Heart left ventricle (tissue), 13 donors: ENCODE measurements around the gene ASB10.

Source experiments
- POLR2A ChIP-seq, 2 donors: fragments of 450-650 bp; IDR thresholded peaks; one replicate each; pipeline ENCODE4 v1.6.1; 2017; ENCODE audit warnings: antibody characterized with exemption in 2 of 2, mild to moderate bottlenecking in 2 of 2, moderate library complexity in 2 of 2
- TF ChIP-seq, protein P1 (sequence below), 12 donors: fragments of 200-600 bp; sonication (generic) in 4 of 12; IDR thresholded peaks; one replicate each; pipeline versions ENCODE4 v1.5.0 to v1.8.0; 2018 to 2022; ENCODE audit warnings: antibody characterized with exemption in 12 of 12, mild to moderate bottlenecking in 5 of 12
- donor health status: ischemic (EF 13 %, LVEDD 7.1; RV severe dilation, severe dysfunction).
- donor health status: DM: no; HTN: yes; CAD: no.
- donor health status: DM: no; HTN: no; CAD: no.
- donor health status: ischemic (EF 25% LVEDD 6.9; RV normal size, moderate dysfunction).
- donor health status: ischemic (EF 25% LVEDD 5.7; RV mildly dilated, moderate dysfunction).
- donor health status: ischemic (EF 35%, LVEDD 5.7; RV mildly dilated, moderate dysfunction).
- donor health status: nonischemic (EF 11% LVEDD 7.7; RV severe dilation, severe dysfunction).
- donor health status: DM: yes; HTN: yes; CAD: no.
- donor health status: PGD.
- donor health status: ischemic (EF 29% LVEDD 5.4; RV normal size, mild dysfunction).
- donor health status: nonischemic (EF 23%, LVEDD 6.1; RV moderate dilation, normal function).

DNA sequence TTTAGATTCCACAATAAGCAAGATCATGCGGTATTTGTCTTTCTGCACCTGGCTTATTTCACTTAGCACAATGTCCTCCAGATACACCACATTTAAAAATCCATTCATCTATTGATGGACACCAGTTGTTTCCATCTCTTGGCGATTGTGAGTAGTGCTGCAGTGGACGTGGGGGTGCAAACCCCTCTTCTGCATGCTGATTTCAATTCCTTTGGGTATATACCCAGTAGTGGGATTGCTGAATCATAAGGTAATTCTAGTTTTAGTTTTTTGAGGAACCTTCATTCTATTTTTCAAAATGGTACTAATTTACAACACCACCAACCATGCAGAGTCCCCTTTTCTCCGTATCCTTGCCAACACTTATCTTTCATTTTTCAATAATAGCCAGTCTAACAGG, 2.0 kb upstream of the ASB10 start:
- TF ChIP-seq, protein P1, sequence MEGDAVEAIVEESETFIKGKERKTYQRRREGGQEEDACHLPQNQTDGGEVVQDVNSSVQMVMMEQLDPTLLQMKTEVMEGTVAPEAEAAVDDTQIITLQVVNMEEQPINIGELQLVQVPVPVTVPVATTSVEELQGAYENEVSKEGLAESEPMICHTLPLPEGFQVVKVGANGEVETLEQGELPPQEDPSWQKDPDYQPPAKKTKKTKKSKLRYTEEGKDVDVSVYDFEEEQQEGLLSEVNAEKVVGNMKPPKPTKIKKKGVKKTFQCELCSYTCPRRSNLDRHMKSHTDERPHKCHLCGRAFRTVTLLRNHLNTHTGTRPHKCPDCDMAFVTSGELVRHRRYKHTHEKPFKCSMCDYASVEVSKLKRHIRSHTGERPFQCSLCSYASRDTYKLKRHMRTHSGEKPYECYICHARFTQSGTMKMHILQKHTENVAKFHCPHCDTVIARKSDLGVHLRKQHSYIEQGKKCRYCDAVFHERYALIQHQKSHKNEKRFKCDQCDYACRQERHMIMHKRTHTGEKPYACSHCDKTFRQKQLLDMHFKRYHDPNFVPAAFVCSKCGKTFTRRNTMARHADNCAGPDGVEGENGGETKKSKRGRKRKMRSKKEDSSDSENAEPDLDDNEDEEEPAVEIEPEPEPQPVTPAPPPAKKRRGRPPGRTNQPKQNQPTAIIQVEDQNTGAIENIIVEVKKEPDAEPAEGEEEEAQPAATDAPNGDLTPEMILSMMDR (IDR thresholded peaks at IDR 0.05), result no peak
- TF ChIP-seq POLR2A (IDR thresholded peaks at IDR 0.05), result no peak
